Dendritic cell treated with granulocyte-macrophage colony-stimulating factor and Interleukin-4, amounts not matched to agents 40 ng/mL and 50 ng/mL, for 4 days (primary cell): ENCODE data around the gene FOXN3.
A peak's percentile ranks its signal among the peaks of the same experiment; 100 is the strongest.
"Not testable (repeated sequence)": the region's sequence is repeated elsewhere in the genome, so short reads cannot be mapped to it uniquely, and the experiment has no call there.

Source experiments
- H3K27ac Mint-ChIP-seq: one replicate; pipeline ENCODE4 v1.8.0; 2022; ENCODE audit warnings: mild to moderate bottlenecking, mixed read lengths
- H3K27me3 Mint-ChIP-seq: one replicate; pipeline ENCODE4 v1.8.0; 2022; ENCODE audit warnings: mild to moderate bottlenecking, mixed read lengths
- H3K36me3 Mint-ChIP-seq: one replicate; pipeline ENCODE4 v1.8.0; 2022; ENCODE audit warnings: low read depth, mixed read lengths
- H3K4me1 Mint-ChIP-seq: one replicate; pipeline ENCODE4 v1.8.0; 2022; ENCODE audit warnings: low read depth, mixed read lengths
- H3K4me3 Mint-ChIP-seq: one replicate; pipeline ENCODE4 v1.8.0; 2022; ENCODE audit warnings: mild to moderate bottlenecking, moderate library complexity, mixed read lengths
- H3K9me3 Mint-ChIP-seq: one replicate; pipeline ENCODE4 v1.8.0; 2022; ENCODE audit warnings: mixed read lengths
- intact Hi-C: fragments of 100-400 bp; cut with micrococcal nuclease; formaldehyde crosslinking; loops from one replicate; pipeline ENCODE4 v1.15.0; 2022

The FOXN3 gene

DNA sequence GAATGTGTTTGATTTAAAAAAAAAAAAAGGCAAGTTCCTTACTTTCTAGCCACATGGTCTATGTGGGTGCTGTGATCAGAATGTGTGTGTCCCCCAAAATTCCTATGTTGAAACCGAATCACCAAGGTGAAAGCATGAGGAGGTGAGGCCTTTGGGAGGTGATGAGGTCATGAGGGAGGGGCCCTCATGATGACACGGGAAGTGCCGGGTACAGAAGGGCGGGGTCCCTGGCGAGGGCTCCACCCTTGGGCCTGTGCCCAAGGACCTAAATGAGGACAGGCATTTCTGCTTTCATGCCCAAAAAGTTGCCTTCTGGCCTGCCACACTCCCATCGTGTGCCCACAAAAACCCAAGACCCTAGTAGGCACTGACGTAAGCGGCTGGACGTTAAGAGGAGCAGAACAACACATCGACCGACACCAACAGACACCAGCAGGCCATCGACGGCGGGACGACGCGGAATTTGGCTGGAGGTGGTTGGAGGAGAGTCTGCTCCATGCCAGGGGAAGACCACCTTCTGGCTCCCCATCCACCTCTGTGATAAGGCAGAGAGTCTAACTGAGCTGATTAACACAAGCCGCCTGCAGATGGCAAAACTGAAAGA is 211.8 kb downstream of the FOXN3 start:
- Mint-ChIP-seq H3K4me1 (peaks cover 71% of the 10 kb centered on the region), H3K9me3 (peaks cover 9% of the 10 kb centered on the region), H3K27ac (peak overlapping the region; percentile 66), H3K27me3 (no peaks in the 10 kb centered on the region), H3K4me3 (no peak overlapping the region), H3K36me3 (peaks cover 34% of the 10 kb centered on the region)
- intact Hi-C loops: no loop called here

GRCh38 chr14:89202413-89203190 is 214.4 kb downstream of the FOXN3 start:
- peaks cover 47% of the 10 kb centered on the region for H3K36me3 Mint-ChIP-seq
- no peaks in the 10 kb centered on the region for H3K27me3 Mint-ChIP-seq
- peaks cover 62% of the 10 kb centered on the region for H3K4me1 Mint-ChIP-seq
- intact Hi-C loops: no loop called here
- no peak overlapping the region for H3K4me3 Mint-ChIP-seq
- H3K27ac Mint-ChIP-seq: no peak overlapping the region
- H3K9me3 Mint-ChIP-seq: peaks cover 19% of the 10 kb centered on the region

DNA sequence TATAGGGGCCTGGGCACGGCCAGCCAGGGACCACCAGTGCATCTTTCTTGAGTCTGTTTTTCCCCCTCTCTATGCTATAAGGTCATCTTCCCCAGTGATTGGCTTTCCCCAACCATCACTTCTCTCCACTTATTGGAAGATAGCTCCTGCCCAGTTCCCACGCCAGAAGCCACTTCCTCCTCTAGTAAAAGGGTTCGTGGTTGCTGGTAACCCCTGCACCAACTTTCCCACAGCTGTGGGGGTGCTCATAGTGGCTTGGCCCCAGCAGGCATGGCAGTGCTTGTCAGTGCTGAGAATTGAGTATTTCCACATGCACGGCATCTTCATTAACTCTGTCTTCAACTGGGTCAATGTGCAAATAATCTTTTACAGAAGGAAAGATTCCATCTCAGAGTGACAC is 215.4 kb downstream of the FOXN3 start:
- Mint-ChIP-seq H3K36me3 (peaks cover 48% of the 10 kb centered on the region), H3K27ac (no peak overlapping the region), H3K4me1 (peaks cover 66% of the 10 kb centered on the region), H3K4me3 (no peak overlapping the region), H3K9me3 (peaks cover 19% of the 10 kb centered on the region), H3K27me3 (no peaks in the 10 kb centered on the region)
- intact Hi-C loops: no loop called here

GRCh38 chr14:89199357-89199756 is 217.7 kb downstream of the FOXN3 start:
- Mint-ChIP-seq H3K36me3 (peaks cover 45% of the 10 kb centered on the region), H3K27ac (peak overlapping the region; percentile 60), H3K4me1 (peaks cover 62% of the 10 kb centered on the region)
- H3K27me3 Mint-ChIP-seq, intact Hi-C loops, H3K9me3 Mint-ChIP-seq, H3K4me3 Mint-ChIP-seq: not testable (repeated sequence)

- Mint-ChIP-seq H3K4me1 (peaks cover 56% of the 10 kb centered on the region), H3K9me3 (peaks cover 9% of the 10 kb centered on the region), H3K4me3 (no peak overlapping the region), H3K27ac (peak overlapping the region; percentile 60), H3K36me3 (peaks cover 45% of the 10 kb centered on the region), H3K27me3 (no peaks in the 10 kb centered on the region)
- intact Hi-C loops: no loop called here
Observed at GRCh38 chr14:89198544-89199329, 218.3 kb downstream of the FOXN3 start.

- Mint-ChIP-seq H3K27ac (no peak overlapping the region), H3K4me1 (peaks cover 48% of the 10 kb centered on the region), H3K4me3 (no peak overlapping the region), H3K36me3 (peaks cover 45% of the 10 kb centered on the region), H3K27me3 (no peaks in the 10 kb centered on the region), H3K9me3 (peaks cover 9% of the 10 kb centered on the region)
- intact Hi-C loops: no loop called here
Observed at GRCh38 chr14:89197623-89198022, 219.4 kb downstream of the FOXN3 start.

DNA sequence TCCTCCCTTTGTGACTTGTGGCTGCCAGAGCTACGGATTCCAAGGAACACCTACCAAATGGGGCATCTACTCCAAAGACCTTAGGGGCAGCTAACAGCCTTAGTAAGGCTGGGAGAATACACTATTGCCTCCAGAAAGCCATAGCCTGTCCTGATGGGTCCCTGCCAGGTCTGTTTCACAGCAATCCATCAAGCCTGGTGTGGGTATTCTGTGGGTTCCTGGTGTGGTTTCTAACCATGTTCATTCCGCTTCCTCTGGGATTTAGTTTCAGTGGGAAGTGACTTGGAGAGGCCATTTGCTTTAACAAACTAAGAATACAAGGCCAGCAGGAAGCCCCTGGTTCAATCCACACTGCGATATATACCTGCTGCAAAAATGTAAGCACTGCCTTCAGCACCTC is 220.5 kb downstream of the FOXN3 start:
- Mint-ChIP-seq H3K27me3 (no peaks in the 10 kb centered on the region), H3K27ac (no peak overlapping the region), H3K9me3 (peaks cover 9% of the 10 kb centered on the region), H3K4me3 (no peak overlapping the region), H3K4me1 (peaks cover 38% of the 10 kb centered on the region), H3K36me3 (peaks cover 45% of the 10 kb centered on the region)
- intact Hi-C loops: no loop called here

DNA sequence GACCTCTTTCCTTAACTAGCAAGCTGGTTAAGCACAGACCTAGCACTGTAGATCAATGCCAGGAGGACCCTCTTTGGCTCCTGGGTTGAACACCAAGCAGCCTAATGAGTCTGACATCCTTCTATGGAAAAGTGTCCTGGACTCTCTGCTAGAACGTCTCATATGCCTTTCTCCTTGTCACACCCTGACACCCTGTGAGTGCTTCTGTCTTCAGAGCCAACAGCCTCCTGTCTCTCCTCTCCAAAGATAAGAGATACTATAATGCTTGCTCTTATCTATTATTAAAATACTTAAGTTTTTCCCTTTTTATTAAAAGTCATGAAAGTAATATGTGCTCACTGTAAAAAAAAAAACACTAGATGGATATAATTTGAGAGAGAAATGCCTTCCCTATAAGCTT is 222.7 kb downstream of the FOXN3 start:
- Mint-ChIP-seq H3K36me3 (peaks cover 57% of the 10 kb centered on the region), H3K27ac (no peak overlapping the region), H3K4me1 (peaks cover 27% of the 10 kb centered on the region), H3K4me3 (no peak overlapping the region), H3K27me3 (no peaks in the 10 kb centered on the region), H3K9me3 (peaks cover 9% of the 10 kb centered on the region)
- intact Hi-C loops: no loop called here

GRCh38 chr14:89190765-89191513 is 226.1 kb downstream of the FOXN3 start:
- no peak overlapping the region for H3K27ac Mint-ChIP-seq
- intact Hi-C loops: no loop called here
- H3K36me3 Mint-ChIP-seq: peaks cover 57% of the 10 kb centered on the region
- no peaks in the 10 kb centered on the region for H3K27me3 Mint-ChIP-seq
- H3K4me1 Mint-ChIP-seq: peaks cover 11% of the 10 kb centered on the region
- H3K9me3 Mint-ChIP-seq: no peaks in the 10 kb centered on the region
- H3K4me3 Mint-ChIP-seq: no peak overlapping the region

- intact Hi-C loops: no loop called here
- H3K36me3 Mint-ChIP-seq: peaks cover 70% of the 10 kb centered on the region
- no peak overlapping the region for H3K27ac Mint-ChIP-seq
- H3K9me3 Mint-ChIP-seq: no peaks in the 10 kb centered on the region
- H3K4me3 Mint-ChIP-seq: no peak overlapping the region
- no peaks in the 10 kb centered on the region for H3K27me3 Mint-ChIP-seq
- no peaks in the 10 kb centered on the region for H3K4me1 Mint-ChIP-seq
Observed at GRCh38 chr14:89188492-89188891, 228.5 kb downstream of the FOXN3 start.

GRCh38 chr14:89187501-89187900 is 229.5 kb downstream of the FOXN3 start:
- Mint-ChIP-seq H3K27ac (no peak overlapping the region), H3K4me3 (no peak overlapping the region), H3K9me3 (no peaks in the 10 kb centered on the region), H3K27me3 (no peaks in the 10 kb centered on the region), H3K4me1 (no peaks in the 10 kb centered on the region), H3K36me3 (peaks cover 80% of the 10 kb centered on the region)
- intact Hi-C loops: no loop called here

GRCh38 chr14:89186856-89187376 is 230.1 kb downstream of the FOXN3 start:
- Mint-ChIP-seq H3K27me3 (no peaks in the 10 kb centered on the region), H3K9me3 (no peaks in the 10 kb centered on the region), H3K27ac (peak overlapping the region; percentile 19), H3K4me3 (no peak overlapping the region), H3K4me1 (no peaks in the 10 kb centered on the region), H3K36me3 (peaks cover 85% of the 10 kb centered on the region)
- intact Hi-C loops: no loop called here

DNA sequence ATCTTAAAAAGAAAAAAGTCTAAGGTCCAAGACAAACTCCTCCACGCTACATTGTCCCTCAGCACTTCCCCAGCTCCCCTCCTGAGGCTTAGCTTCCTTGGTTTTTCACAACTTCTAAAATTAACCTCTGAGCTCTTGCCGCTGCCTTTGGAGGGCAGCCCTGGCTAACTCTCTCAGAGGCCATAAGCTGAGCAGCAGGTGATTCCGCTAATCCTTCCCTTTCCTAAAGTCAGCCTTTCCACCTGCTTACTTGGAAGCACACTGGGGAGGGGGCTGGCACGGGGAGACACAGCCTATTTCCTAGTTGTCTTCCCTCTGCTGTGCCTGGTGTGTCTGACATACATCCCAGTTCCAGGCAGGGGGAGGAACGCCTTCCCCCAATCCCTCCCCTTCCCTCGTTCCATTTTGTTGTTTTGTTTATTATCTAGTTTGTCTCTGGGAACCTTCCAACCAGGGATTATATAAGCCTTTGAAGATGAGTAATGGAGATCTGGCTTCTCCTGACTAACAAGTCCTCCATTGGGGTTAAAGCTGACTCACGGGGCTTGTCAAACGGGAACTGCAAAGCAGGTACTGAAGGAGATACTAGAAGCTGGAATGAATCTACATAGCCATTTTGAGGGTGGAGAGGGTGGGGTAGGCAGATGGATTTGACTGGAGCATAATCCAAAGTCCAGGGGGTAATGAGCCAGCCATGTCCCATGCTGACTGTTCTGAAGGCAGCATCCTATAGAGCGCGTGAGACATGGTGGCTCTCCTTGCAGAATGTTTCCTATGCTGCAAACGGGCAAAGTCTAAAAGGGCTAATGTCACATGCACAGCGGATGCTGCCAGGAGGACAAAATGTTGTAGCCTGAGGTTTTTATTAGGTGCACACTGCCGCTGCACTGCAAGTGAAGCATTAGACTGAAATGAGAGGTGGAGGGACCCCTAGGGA is 230.8 kb downstream of the FOXN3 start:
- H3K9me3 Mint-ChIP-seq: no peaks in the 10 kb centered on the region
- peak overlapping the region; percentile 19 for H3K27ac Mint-ChIP-seq
- H3K36me3 Mint-ChIP-seq: peaks cover 91% of the 10 kb centered on the region
- intact Hi-C loops: no loop called here
- H3K4me3 Mint-ChIP-seq: no peak overlapping the region
- no peaks in the 10 kb centered on the region for H3K27me3 Mint-ChIP-seq
- peaks cover 5% of the 10 kb centered on the region for H3K4me1 Mint-ChIP-seq
